Measurements from ENCODE around the gene CLVS2.

Gene CLVS2

GRCh38 chr6:123027408-123027807 is 31.4 kb downstream of the CLVS2 start:
- DNase-seq = no peak

- DNase-seq = no peak
Measured at GRCh38 chr6:123028263-123028662, 32.2 kb downstream of the CLVS2 start.

- DNase-seq = no peak
Measured at GRCh38 chr6:123030282-123030681, 34.2 kb downstream of the CLVS2 start.

- no peak for DNase-seq
Measured at GRCh38 chr6:123036648-123037047, 40.6 kb downstream of the CLVS2 start.

DNA sequence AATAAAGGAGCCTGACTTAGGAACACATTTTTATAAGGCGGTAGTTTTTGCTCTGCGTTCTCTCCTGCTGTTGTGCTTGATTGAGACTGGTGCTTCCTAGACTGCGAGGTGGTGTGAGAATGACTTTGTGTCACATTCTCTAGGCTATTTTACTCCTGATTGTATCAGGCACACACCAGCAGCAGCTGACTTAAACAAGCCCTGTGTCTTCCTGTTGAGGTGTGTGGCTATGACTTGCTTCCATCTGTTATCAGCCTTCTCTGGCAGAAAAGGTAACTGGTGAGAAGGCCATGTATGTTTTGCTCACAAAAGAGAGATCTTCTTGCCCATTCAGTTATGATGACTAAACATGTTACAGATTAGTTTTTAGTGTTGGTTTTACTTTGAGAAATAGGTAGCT is 43.4 kb downstream of the CLVS2 start:
- DNase-seq = no peak

GRCh38 chr6:123042401-123042800 is 46.4 kb downstream of the CLVS2 start:
- no peak for DNase-seq

GRCh38 chr6:123044341-123044860 is 48.4 kb downstream of the CLVS2 start:
- no peak for DNase-seq

DNA sequence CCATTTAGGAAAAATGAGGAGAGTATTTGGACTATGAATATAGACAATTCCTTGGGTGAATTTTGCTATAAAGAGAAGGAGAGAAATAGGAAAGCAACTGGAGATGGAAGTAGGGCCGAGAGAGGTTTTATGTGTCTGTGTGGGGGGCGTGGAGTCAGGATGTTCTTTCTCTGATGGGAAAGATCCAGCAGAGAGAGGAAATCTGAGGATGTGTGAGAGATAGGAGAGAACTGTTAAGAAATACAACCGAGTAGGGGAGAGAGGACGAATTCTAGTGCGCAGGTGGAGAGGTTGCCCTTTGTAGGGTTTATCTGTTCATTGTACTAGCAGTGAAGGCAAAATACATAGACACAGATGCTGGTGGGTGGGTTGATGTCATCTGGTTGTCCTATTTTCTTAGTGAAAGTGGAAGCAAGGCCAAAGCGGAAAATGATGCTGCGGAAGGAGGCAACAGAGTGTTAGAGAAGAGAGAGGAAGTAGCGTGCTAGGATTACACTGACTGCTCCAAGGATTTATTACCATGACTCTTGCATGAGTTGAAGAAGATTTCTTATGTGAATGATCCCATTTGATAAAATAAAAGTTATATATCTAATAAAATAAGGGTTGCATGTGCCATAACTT is 57.7 kb downstream of the CLVS2 start:
- DNase-seq = no peak

DNA sequence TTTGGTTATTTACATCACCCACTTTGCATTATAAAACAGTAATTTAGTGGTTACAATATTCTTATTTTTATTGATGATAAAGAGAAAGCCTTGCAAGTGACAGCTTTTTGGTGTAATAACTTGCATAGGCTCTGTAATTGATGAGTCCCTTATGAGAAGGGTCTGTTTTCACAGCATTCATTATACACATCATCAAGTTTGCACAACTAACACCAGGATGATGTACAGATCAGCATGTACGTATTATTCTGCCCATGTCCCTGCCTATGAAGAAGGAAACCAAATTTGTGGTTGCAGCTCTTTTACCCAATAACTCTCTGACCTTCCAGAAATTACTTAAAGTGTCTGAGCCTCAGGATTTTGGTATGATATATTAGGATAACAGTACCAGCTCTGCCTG is 59.2 kb downstream of the CLVS2 start:
- no peak for DNase-seq

DNA sequence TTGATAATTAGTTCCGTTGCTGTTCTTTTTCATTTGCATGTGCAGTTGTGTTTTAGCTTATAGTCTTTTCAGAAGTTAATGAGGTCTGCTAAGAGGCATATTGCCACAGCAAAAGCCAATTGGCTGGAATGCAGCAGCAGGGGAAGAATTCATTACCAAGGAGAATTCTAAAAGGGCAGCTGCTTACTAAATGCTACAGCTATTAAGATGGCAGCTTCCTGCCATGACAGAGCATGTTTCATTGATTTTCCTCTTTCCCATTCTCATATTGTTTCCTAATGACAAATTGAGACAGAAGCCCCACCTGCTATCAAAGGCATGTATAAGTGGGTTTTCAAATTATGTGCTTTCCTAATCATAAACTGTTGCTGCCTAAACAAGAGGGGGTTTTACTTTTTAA is 66.6 kb downstream of the CLVS2 start:
- no peak for DNase-seq

DNA sequence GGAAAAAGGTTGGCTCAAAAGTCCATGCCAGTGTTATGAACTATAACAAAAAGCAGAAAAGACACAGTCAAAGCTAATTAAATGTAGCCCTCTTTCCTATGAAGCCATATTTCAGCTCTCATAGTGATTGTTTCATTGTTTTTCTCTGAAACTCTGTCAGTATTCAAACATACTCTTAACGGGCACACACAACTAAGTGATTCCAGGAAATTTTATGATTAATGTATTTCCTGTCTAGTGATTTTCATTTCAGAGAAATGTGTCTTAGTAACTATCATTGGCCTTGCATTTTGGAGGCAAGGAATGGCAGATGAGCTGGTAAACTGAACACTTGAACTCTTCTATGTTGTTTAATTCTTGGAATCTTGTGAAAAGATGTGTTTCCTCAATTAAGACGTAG is 68.0 kb downstream of the CLVS2 start:
- DNase-seq = peak; percentile 21

GRCh38 chr6:123074616-123075015 is 78.6 kb downstream of the CLVS2 start:
- no peak for DNase-seq

DNA sequence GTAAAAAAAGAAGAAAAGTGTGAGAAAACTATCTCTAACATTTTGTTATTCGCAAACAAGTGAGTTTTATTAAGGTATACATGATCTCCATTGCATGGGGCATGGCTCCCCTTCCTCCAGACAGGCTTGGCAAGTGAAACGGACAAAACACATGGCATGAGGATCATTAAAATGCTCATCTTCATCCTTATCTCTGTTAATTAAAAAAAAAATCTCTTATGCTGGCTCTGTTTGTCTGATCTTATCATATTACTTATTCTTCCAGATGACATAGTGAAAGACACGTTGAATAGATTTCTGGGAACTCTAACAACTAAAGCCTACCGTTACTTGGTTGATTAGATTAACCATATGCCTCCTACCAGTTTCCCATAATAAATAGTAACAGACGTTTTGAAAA is 89.4 kb downstream of the CLVS2 start:
- DNase-seq = no peak

DNA sequence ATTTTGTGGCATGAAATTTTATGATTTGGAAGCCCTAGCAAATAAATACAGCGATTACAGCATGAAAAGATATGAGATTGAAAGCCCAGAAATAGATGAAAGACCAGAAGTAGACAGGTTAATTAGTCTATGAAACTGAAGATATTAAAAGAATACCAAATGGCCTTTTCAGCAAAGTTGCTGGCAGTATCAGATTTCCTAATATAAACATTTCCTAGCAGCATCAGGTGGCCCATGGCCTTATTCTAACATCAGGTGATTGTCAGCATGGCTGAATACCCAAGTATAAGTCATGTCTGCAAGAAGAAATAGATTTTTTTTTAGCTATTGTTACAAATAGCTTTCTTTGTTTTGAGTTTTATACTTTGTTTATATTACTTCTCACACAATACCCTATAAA is 93.2 kb downstream of the CLVS2 start:
- no peak for DNase-seq

- no peak for DNase-seq
Measured at GRCh38 chr6:123091091-123091895, 95.3 kb downstream of the CLVS2 start.

GRCh38 chr6:123091896-123092271 is 95.8 kb downstream of the CLVS2 start:
- no peak for DNase-seq

DNA sequence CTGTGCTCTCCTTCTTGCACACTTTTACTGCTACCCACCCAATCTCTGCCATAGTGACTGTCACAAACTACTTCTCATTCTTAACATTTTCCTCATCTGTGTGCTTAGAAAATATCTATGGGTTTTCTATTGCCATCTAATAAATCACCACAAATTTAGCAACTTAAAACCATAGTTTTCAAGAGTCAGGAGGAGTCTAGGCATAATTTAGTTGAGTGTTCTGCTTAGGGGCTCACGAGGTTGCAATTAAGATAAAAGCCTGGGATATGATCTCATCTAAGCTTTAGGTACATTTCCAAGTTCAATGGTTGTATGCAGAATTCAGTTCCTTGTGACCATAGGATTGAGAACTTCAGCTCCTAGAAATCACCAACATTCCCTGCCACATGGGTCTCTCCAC is 98.8 kb downstream of the CLVS2 start:
- no peak for DNase-seq

GRCh38 chr6:123105561-123105960 is 109.5 kb downstream of the CLVS2 start:
- DNase-seq = no peak

DNA sequence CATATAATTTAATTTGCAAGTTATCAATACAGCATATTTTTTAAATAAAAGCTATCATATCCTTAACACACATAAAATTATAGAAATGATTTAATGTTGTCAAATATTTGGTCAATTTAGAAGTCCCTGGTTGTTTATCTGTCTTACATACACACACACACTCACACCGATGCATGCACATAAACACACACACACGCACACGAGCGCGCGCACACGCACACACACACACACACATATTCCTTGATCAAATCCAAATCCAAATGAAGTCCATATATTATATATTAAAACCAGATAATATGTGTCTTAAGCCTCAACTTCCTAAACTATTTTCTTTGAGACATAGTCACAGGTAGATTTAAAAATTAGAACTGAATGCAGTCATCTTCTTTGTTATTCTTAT is 120.3 kb downstream of the CLVS2 start:
- DNase-seq = no peak

- DNase-seq = no peak
Measured at GRCh38 chr6:123117145-123117908, 121.3 kb downstream of the CLVS2 start.

DNA sequence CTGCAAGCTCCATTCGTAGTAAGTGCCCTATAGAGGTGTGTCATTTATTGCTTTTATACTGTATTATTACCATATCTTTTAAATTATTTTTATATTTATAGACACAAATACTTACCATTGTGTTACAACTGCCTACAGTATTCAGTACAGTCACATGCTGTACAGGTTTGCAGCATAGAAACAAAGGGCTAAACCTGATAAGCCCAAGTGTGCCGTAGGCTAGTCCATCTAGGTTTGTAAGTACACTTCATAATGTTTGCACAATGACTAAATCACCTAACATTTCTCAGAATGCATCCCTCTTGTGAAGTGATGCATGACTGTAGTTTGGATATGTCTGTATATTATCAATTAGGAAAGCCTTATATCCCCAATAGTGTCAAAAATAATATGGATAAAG is 122.8 kb downstream of the CLVS2 start:
- DNase-seq = no peak
